Measurements from ENCODE around the gene KLF8. TPM values are rescaled to one million over a fixed set of nuclear protein-coding genes. Genes with fewer than 3 reads are reported as not detected.

Gene KLF8
- total and polyA plus RNA-seq, 2 donors from 2014 or later: 6.1 to 25.3 TPM

GRCh38 chrX:56219700-56220099, 12.5 kb upstream of the KLF8 start:
- Histone ChIP-seq H3K9ac (ENCODE audit: low read length in 3 of 3) (no peak overlapping the region), H3K4me3 (ENCODE audit: low read length in 3 of 3) (no peak overlapping the region), H3K4me1 (ENCODE audit: control insufficient read depth in 2 of 3, insufficient read depth in 2 of 3, low read depth in 1 of 3, low read length in 3 of 3) (no peaks in the 10 kb centered on the region), H3K27ac (ENCODE audit: low read depth in 2 of 2, low read length in 2 of 2) (peak overlapping the region in 1 of 2 donors; percentile 37), H3K36me3 (ENCODE audit: control insufficient read depth in 2 of 3, insufficient read depth in 3 of 3, low read length in 3 of 3) (no peaks in the 10 kb centered on the region), H3K9me3 (ENCODE audit: control insufficient read depth in 2 of 3, insufficient read depth in 1 of 3, low read length in 3 of 3) (no peaks in the 10 kb centered on the region), H3K27me3 (ENCODE audit: control insufficient read depth, insufficient read depth, low read length) (peaks cover 2% of the 10 kb centered on the region)
- intact Hi-C loops (cut with DNase I): no loop called here
- FAIRE-seq (no peak), DNase-seq (peak in 2 of 5 donors; percentile 5 to 7)
- no peak for TF ChIP-seq CTCF (IDR thresholded peaks at IDR 0.05; ENCODE audit: borderline replicate concordance, extremely low read depth, insufficient read depth)

GRCh38 chrX:56221101-56221500, 11.1 kb upstream of the KLF8 start:
- TF ChIP-seq CTCF (IDR thresholded peaks at IDR 0.05; ENCODE audit: borderline replicate concordance, extremely low read depth, insufficient read depth): no peak
- DNase-seq (no peak), FAIRE-seq (no peak)
- Histone ChIP-seq H3K27me3 (ENCODE audit: control insufficient read depth, insufficient read depth, low read length) (peaks cover 2% of the 10 kb centered on the region), H3K9me3 (ENCODE audit: control insufficient read depth in 2 of 3, insufficient read depth in 1 of 3, low read length in 3 of 3) (no peaks in the 10 kb centered on the region), H3K4me1 (ENCODE audit: control insufficient read depth in 2 of 3, insufficient read depth in 2 of 3, low read depth in 1 of 3, low read length in 3 of 3) (no peaks in the 10 kb centered on the region), H3K4me3 (ENCODE audit: low read length in 3 of 3) (no peak overlapping the region), H3K9ac (ENCODE audit: low read length in 3 of 3) (no peak overlapping the region), H3K36me3 (ENCODE audit: control insufficient read depth in 2 of 3, insufficient read depth in 3 of 3, low read length in 3 of 3) (no peaks in the 10 kb centered on the region), H3K27ac (ENCODE audit: low read depth in 2 of 2, low read length in 2 of 2) (no peak overlapping the region)
- intact Hi-C loops (cut with DNase I): no loop called here

- Histone ChIP-seq H3K27ac (ENCODE audit: low read depth in 2 of 2, low read length in 2 of 2) (no peak overlapping the region), H3K9ac (ENCODE audit: low read length in 3 of 3) (no peak overlapping the region), H3K4me1 (ENCODE audit: control insufficient read depth in 2 of 3, insufficient read depth in 2 of 3, low read depth in 1 of 3, low read length in 3 of 3) (no peaks in the 10 kb centered on the region), H3K36me3 (ENCODE audit: control insufficient read depth in 2 of 3, insufficient read depth in 3 of 3, low read length in 3 of 3) (no peaks in the 10 kb centered on the region), H3K9me3 (ENCODE audit: control insufficient read depth in 2 of 3, insufficient read depth in 1 of 3, low read length in 3 of 3) (no peaks in the 10 kb centered on the region), H3K27me3 (ENCODE audit: control insufficient read depth, insufficient read depth, low read length) (no peaks in the 10 kb centered on the region), H3K4me3 (ENCODE audit: low read length in 3 of 3) (no peak overlapping the region)
- peak in 1 of 5 donors; percentile 66 for DNase-seq
- TF ChIP-seq CTCF (IDR thresholded peaks at IDR 0.05; ENCODE audit: borderline replicate concordance, extremely low read depth, insufficient read depth): no peak
- intact Hi-C loops (cut with DNase I): no loop called here
- no peak for FAIRE-seq
Observed at GRCh38 chrX:56222473-56223000, 9.6 kb upstream of the KLF8 start.

GRCh38 chrX:56226980-56227379, 5.2 kb upstream of the KLF8 start:
- Histone ChIP-seq H3K27ac (ENCODE audit: low read depth in 2 of 2, low read length in 2 of 2) (no peak overlapping the region), H3K27me3 (ENCODE audit: control insufficient read depth, insufficient read depth, low read length) (peaks cover 5% of the 10 kb centered on the region), H3K4me1 (ENCODE audit: control insufficient read depth in 2 of 3, insufficient read depth in 2 of 3, low read depth in 1 of 3, low read length in 3 of 3) (peaks cover 0 to 7% (median 0%) of the 10 kb centered on the region in 3 donors), H3K9me3 (ENCODE audit: control insufficient read depth in 2 of 3, insufficient read depth in 1 of 3, low read length in 3 of 3) (no peaks in the 10 kb centered on the region), H3K4me3 (ENCODE audit: low read length in 3 of 3) (no peak overlapping the region), H3K36me3 (ENCODE audit: control insufficient read depth in 2 of 3, insufficient read depth in 3 of 3, low read length in 3 of 3) (no peaks in the 10 kb centered on the region), H3K9ac (ENCODE audit: low read length in 3 of 3) (no peak overlapping the region)
- TF ChIP-seq CTCF (IDR thresholded peaks at IDR 0.05; ENCODE audit: borderline replicate concordance, extremely low read depth, insufficient read depth): no peak
- DNase-seq (no peak), FAIRE-seq (no peak)
- intact Hi-C loops (cut with DNase I): no loop called here

All from kidney (tissue), 14 donors.